Lung (tissue), 12 donors: Measurements from ENCODE around the gene NEURL1B. TPM values are rescaled to one million over a fixed set of nuclear protein-coding genes. Genes with fewer than 3 reads are reported as not detected.

Source experiments
- ATAC-seq: fragments of 200-7000 bp; cut with Tn5 transposase; one replicate; pipeline ENCODE4 v1.9.1; 2020; ENCODE audit warnings: moderate number of reproducible peaks; ENCODE audit not compliant: insufficient read depth, low FRiP score
- DNase-seq, 3 donors: peaks; one replicate each; pipeline ENCODE4 v3.0.0-alpha.2; 2013 to 2017
- H3K27ac ChIP-seq, 2 donors: one replicate each; pipeline ENCODE4 v1.5.1; 2013; ENCODE audit warnings: mild to moderate bottlenecking in 2 of 2, moderate library complexity in 2 of 2, control low read depth in 1 of 2, inconsistent platforms in 1 of 2, low read depth in 1 of 2, low read length in 1 of 2
- H3K27me3 ChIP-seq, 3 donors: one replicate each; pipeline ENCODE4 v1.5.1; 2013; ENCODE audit warnings: low read length in 2 of 3; ENCODE audit not compliant: control insufficient read depth in 3 of 3, insufficient read depth in 3 of 3
- H3K36me3 ChIP-seq, 4 donors: one replicate each; pipeline ENCODE4 v1.5.1; 2013; ENCODE audit warnings: low read length in 4 of 4, mild to moderate bottlenecking in 1 of 4, moderate library complexity in 1 of 4; ENCODE audit not compliant: control insufficient read depth in 4 of 4, insufficient read depth in 4 of 4
- H3K4me1 ChIP-seq, 5 donors: one replicate each; pipeline ENCODE4 v1.5.1; 2013; ENCODE audit warnings: low read length in 5 of 5, mild to moderate bottlenecking in 2 of 5, moderate library complexity in 1 of 5; ENCODE audit not compliant: control insufficient read depth in 5 of 5, insufficient read depth in 5 of 5
- H3K4me3 ChIP-seq: one replicate; pipeline ENCODE4 v1.5.1; 2013; ENCODE audit warnings: mild to moderate bottlenecking, control low read depth, moderate library complexity
- H3K9ac ChIP-seq, 2 donors: one replicate each; pipeline ENCODE4 v1.5.1; 2013; ENCODE audit warnings: low read length in 2 of 2, control low read depth in 1 of 2; ENCODE audit not compliant: insufficient read depth in 1 of 2
- H3K9me3 ChIP-seq, 4 donors: one replicate each; pipeline ENCODE4 v1.5.1; 2013; ENCODE audit warnings: low read length in 3 of 4, mild to moderate bottlenecking in 1 of 4, moderate library complexity in 1 of 4; ENCODE audit not compliant: control insufficient read depth in 4 of 4, insufficient read depth in 3 of 4
- WGBS, 2 donors: extraction: QIAGEN DNeasy Blood & Tissue Kit; methylation state at CpG; one replicate each; pipeline ENCODE4 v1.1.7; 2013; 5-methylcytosine and 5-hydroxymethylcytosine counted together
- polyA plus RNA-seq, 2 donors: library from polyadenylated mRNA; stranded (reverse); fragments of 200-250 nt; gene quantifications; one replicate each; pipeline ENCODE4 v1.2.1, GENCODE V29; 2013
- total RNA-seq, 2 donors: library from RNA; depleted of rRNA in 1 of 2; stranded (reverse); fragments of >200 nt in 1 of 2; gene quantifications; one replicate each; pipeline ENCODE4 v1.2.1, GENCODE V29; 2014 to 2021
- TF ChIP-seq, protein P1 (sequence below): IDR thresholded peaks from 2 replicates; pipeline ENCODE4 v1.5.1; 2012; ENCODE audit warnings: mild to moderate bottlenecking; ENCODE audit errors: control extremely low read depth, extremely low read depth
- donor health status: control.
- donor health status: control.
- donor health status: Bipolar disorder and iron deficiency.
- donor health status: healthy.
- donor health status: DM: yes; HTN: yes; CAD: no.

The NEURL1B gene
- total and polyA plus RNA-seq, 4 donors = 5.1 to 26.4 (median 11.8) TPM

DNA sequence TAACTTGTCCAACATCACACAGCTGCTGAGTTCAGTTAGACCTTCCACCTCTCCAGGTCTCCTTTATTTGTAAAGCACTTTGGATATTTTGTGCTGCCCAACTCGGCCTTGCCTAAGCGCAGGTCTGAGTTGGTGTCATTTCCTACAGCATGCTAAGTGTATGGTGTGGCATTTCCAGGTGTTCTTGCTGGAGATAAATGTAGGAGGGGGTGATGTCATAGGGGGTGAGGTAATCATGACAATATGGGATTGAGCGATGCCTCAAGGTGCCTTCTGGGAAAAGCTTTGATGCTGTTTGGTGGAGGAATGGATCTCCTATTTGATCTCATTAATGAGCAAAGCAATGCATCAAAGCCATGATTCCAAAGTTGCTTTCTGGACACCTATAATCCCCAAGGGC, 32.3 kb upstream of the NEURL1B start:
- no peak overlapping the region for H3K4me3 ChIP-seq
- H3K4me1 ChIP-seq = peaks cover 0 to 1% (median 0%) of the 10 kb centered on the region in 5 donors
- ATAC-seq (no peak), DNase-seq (no peak)
- no peaks in the 10 kb centered on the region for H3K27me3 ChIP-seq
- TF ChIP-seq, protein P1, sequence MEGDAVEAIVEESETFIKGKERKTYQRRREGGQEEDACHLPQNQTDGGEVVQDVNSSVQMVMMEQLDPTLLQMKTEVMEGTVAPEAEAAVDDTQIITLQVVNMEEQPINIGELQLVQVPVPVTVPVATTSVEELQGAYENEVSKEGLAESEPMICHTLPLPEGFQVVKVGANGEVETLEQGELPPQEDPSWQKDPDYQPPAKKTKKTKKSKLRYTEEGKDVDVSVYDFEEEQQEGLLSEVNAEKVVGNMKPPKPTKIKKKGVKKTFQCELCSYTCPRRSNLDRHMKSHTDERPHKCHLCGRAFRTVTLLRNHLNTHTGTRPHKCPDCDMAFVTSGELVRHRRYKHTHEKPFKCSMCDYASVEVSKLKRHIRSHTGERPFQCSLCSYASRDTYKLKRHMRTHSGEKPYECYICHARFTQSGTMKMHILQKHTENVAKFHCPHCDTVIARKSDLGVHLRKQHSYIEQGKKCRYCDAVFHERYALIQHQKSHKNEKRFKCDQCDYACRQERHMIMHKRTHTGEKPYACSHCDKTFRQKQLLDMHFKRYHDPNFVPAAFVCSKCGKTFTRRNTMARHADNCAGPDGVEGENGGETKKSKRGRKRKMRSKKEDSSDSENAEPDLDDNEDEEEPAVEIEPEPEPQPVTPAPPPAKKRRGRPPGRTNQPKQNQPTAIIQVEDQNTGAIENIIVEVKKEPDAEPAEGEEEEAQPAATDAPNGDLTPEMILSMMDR = no peak
- H3K36me3 ChIP-seq = no peaks in the 10 kb centered on the region
- H3K9ac ChIP-seq = no peak overlapping the region
- peaks cover 0 to 7% (median 3%) of the 10 kb centered on the region in 4 donors for H3K9me3 ChIP-seq
- no peak overlapping the region for H3K27ac ChIP-seq
- 94 to 98% methylated on average over 3 of the region's 3 CpGs for WGBS, 2 donors

- ATAC-seq = no peak
- Histone ChIP-seq H3K9ac (no peak overlapping the region), H3K36me3 (no peaks in the 10 kb centered on the region), H3K4me3 (no peak overlapping the region), H3K4me1 (no peaks in the 10 kb centered on the region), H3K27me3 (no peaks in the 10 kb centered on the region), H3K27ac (no peak overlapping the region), H3K9me3 (peaks cover 0 to 5% (median 2%) of the 10 kb centered on the region in 4 donors)
- TF ChIP-seq, protein P1 = no peak
- WGBS, 2 donors = 83 to 90% methylated on average over 6 of the region's 6 CpGs
- no peak for DNase-seq
Observed at GRCh38 chr5:172610643-172611042, 30.4 kb upstream of the NEURL1B start.

- TF ChIP-seq, protein P1 = no peak
- H3K27ac ChIP-seq = no peak overlapping the region
- H3K9ac ChIP-seq = no peak overlapping the region
- H3K9me3 ChIP-seq = peaks cover 0 to 2% (median 0%) of the 10 kb centered on the region in 4 donors
- DNase-seq = no peak
- ATAC-seq = no peak
- H3K36me3 ChIP-seq = no peaks in the 10 kb centered on the region
- H3K4me1 ChIP-seq = peaks cover 0 to 3% (median 0%) of the 10 kb centered on the region in 5 donors
- WGBS, 2 donors = 92 to 93% methylated on average over 8 of the region's 8 CpGs
- no peak overlapping the region for H3K4me3 ChIP-seq
- H3K27me3 ChIP-seq = no peaks in the 10 kb centered on the region
Observed at GRCh38 chr5:172611913-172612312, 29.1 kb upstream of the NEURL1B start.

- Histone ChIP-seq H3K9me3 (peaks cover 0 to 2% (median 0%) of the 10 kb centered on the region in 4 donors), H3K4me1 (peaks cover 0 to 3% (median 0%) of the 10 kb centered on the region in 5 donors), H3K27me3 (no peaks in the 10 kb centered on the region), H3K9ac (no peak overlapping the region), H3K36me3 (no peaks in the 10 kb centered on the region), H3K27ac (no peak overlapping the region), H3K4me3 (no peak overlapping the region)
- TF ChIP-seq, protein P1 = no peak
- DNase-seq (no peak), ATAC-seq (no peak)
- 93 to 96% methylated on average over 4 of the region's 4 CpGs for WGBS, 2 donors
Observed at GRCh38 chr5:172612771-172613170, 28.3 kb upstream of the NEURL1B start.
